Thyroid gland (tissue), 4 donors: Measurements from ENCODE around the gene COBLL1. TPM values are rescaled to one million over a fixed set of nuclear protein-coding genes. Genes with fewer than 3 reads are reported as not detected.

Source experiments
- DNase-seq, 2 donors: peaks; one replicate each; pipeline ENCODE4 v3.0.0-alpha.2; 2019
- H3K27ac ChIP-seq, 3 donors: fragments of 200-600 bp; sonication (generic); 1 replicate in 2 of 3; 2 replicates in 1 of 3; pipeline ENCODE4 v1.5.1; 2016 to 2019; ENCODE audit warnings: mild to moderate bottlenecking in 1 of 3, moderate library complexity in 1 of 3
- H3K27me3 ChIP-seq: fragments of 200-600 bp; sonication (generic); one replicate; pipeline ENCODE4 v1.5.1; 2019
- H3K36me3 ChIP-seq, 2 donors: fragments of 200-600 bp; sonication (generic); one replicate each; pipeline ENCODE4 v1.5.1; 2016 to 2019
- H3K4me1 ChIP-seq, 2 donors: fragments of 200-600 bp; sonication (generic); one replicate each; pipeline ENCODE4 v1.5.1; 2017 to 2019
- H3K4me3 ChIP-seq, 3 donors: fragments of 200-600 bp; sonication (generic); replicated peaks in 1 of 3; 1 replicate in 2 of 3; 2 replicates in 1 of 3; pipeline ENCODE4 v1.5.1; 2016; ENCODE audit warnings: mild to moderate bottlenecking in 1 of 3
- H3K9me3 ChIP-seq: fragments of 200-600 bp; sonication (generic); one replicate; pipeline ENCODE4 v1.5.1; 2017
- POLR2A ChIP-seq, 2 donors: fragments of 450-650 bp; IDR thresholded peaks; one replicate each; pipeline ENCODE4 v1.6.1; 2017; ENCODE audit warnings: antibody characterized with exemption in 2 of 2, mild to moderate bottlenecking in 2 of 2, moderate library complexity in 1 of 2
- WGBS, 2 donors: methylation state at CpG; one replicate each; pipeline ENCODE4 v1.1.5; 2017; 5-methylcytosine and 5-hydroxymethylcytosine counted together
- intact Hi-C: fragments of 100-400 bp; cut with DNase I; formaldehyde crosslinking; loops from one replicate; pipeline ENCODE4 v1.15.1; 2023
- total RNA-seq, 4 donors: library from RNA; depleted of rRNA; stranded (reverse); fragments of >200 nt; gene quantifications; one replicate each; pipeline ENCODE4 v1.2.3, GENCODE V29; 2016
- TF ChIP-seq, protein P1 (sequence below), 6 experiments: fragments of 200-600 bp in 3 of 6; fragments of 450-650 bp in 3 of 6; sonication (generic) in 3 of 6; IDR thresholded peaks; one replicate each; pipeline ENCODE4 v1.5.1; 2016 to 2019; ENCODE audit warnings: antibody characterized with exemption in 6 of 6, mild to moderate bottlenecking in 2 of 6, inconsistent platforms in 1 of 6, moderate library complexity in 1 of 6

Gene COBLL1
- total RNA-seq, 4 donors from 2014 or later: 41.8 to 90.8 (median 76.9) TPM

DNA sequence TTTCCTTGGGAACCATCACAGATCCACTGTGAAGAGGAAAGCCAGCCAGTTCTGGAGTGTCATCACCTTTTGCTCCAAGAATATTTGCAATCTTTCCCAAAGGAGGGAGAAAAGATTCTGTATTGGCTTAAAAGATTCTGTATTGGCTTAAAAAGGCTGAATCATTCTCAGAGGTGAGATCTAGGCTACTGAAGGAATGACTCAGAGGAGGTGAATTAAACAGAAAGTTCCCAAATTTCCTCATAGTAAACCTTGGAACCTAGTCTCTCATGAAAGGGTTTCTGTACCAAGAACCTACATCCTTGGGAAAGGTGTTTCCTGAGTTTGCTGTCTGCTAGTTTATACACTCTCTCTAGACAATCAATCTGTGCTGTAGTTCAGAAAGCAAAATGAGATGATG, 186.3 kb downstream of the COBLL1 start:
- no peaks in the 10 kb centered on the region for H3K27me3 ChIP-seq
- no peaks in the 10 kb centered on the region for H3K36me3 ChIP-seq
- no peak for TF ChIP-seq POLR2A (IDR thresholded peaks at IDR 0.05)
- TF ChIP-seq, protein P1, sequence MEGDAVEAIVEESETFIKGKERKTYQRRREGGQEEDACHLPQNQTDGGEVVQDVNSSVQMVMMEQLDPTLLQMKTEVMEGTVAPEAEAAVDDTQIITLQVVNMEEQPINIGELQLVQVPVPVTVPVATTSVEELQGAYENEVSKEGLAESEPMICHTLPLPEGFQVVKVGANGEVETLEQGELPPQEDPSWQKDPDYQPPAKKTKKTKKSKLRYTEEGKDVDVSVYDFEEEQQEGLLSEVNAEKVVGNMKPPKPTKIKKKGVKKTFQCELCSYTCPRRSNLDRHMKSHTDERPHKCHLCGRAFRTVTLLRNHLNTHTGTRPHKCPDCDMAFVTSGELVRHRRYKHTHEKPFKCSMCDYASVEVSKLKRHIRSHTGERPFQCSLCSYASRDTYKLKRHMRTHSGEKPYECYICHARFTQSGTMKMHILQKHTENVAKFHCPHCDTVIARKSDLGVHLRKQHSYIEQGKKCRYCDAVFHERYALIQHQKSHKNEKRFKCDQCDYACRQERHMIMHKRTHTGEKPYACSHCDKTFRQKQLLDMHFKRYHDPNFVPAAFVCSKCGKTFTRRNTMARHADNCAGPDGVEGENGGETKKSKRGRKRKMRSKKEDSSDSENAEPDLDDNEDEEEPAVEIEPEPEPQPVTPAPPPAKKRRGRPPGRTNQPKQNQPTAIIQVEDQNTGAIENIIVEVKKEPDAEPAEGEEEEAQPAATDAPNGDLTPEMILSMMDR (IDR thresholded peaks at IDR 0.05): no peak
- intact Hi-C loops: no loop called here
- H3K4me3 ChIP-seq: no peak overlapping the region
- no peaks in the 10 kb centered on the region for H3K9me3 ChIP-seq
- no peaks in the 10 kb centered on the region for H3K4me1 ChIP-seq
- H3K27ac ChIP-seq: no peak overlapping the region
- no peak for DNase-seq

- Histone ChIP-seq H3K27ac (no peak overlapping the region), H3K4me1 (no peaks in the 10 kb centered on the region), H3K27me3 (no peaks in the 10 kb centered on the region), H3K36me3 (no peaks in the 10 kb centered on the region), H3K9me3 (no peaks in the 10 kb centered on the region), H3K4me3 (no peak overlapping the region)
- intact Hi-C loops: no loop called here
- TF ChIP-seq, protein P1 (IDR thresholded peaks at IDR 0.05): peak in 1 of 6 experiments; percentile 22
- no peak for TF ChIP-seq POLR2A (IDR thresholded peaks at IDR 0.05)
- DNase-seq: no peak
- WGBS, 2 donors: 19 to 32% methylated on average over 1 of the region's 1 CpG
These were observed 190.3 kb downstream of the COBLL1 start for GRCh38 chr2:164651361-164651760.

- intact Hi-C loops: no loop called here
- no peaks in the 10 kb centered on the region for H3K36me3 ChIP-seq
- no peak overlapping the region for H3K4me3 ChIP-seq
- H3K9me3 ChIP-seq: no peaks in the 10 kb centered on the region
- no peak for TF ChIP-seq POLR2A (IDR thresholded peaks at IDR 0.05)
- TF ChIP-seq, protein P1 (IDR thresholded peaks at IDR 0.05): no peak
- H3K27me3 ChIP-seq: no peaks in the 10 kb centered on the region
- 27 to 48% methylated on average over 1 of the region's 1 CpG for WGBS, 2 donors
- DNase-seq: peak; percentile 55 to 56
- peaks cover 3 to 6% of the 10 kb centered on the region in 2 donors for H3K4me1 ChIP-seq
- H3K27ac ChIP-seq: peak overlapping the region; percentile 55 to 64 (median 57)
These were observed 197.5 kb downstream of the COBLL1 start for GRCh38 chr2:164644036-164644700.

DNA sequence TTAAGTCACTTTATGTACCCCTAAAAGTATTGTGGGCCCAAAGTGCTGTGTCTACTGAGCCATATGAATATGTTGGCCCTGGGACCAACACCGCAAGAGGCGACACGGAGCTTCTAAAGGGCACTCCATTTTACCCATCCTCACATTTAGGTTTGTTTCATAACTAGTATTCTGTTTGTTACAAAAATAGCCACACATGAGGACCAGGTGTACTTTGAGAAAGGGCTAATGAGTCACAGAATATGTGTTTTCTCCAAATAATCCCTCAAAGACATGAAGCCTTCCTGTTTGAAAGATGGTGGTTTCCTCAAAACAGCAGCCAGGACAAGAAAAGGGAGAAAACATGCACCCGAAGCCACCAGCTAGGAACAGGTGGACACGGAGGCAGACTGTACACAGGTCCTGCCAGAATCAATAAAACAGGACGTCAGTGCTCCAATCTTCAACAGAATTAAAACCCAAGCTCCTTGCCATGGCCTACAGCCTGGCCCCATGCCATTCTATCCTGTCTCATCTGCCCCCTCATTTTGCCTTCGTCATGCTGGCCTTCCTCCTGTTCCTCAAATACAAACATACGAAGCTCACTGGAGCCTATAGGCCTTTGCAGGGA, 198.6 kb downstream of the COBLL1 start:
- Histone ChIP-seq H3K36me3 (no peaks in the 10 kb centered on the region), H3K9me3 (no peaks in the 10 kb centered on the region), H3K27ac (peak overlapping the region in 1 of 3 donors; percentile 55), H3K27me3 (no peaks in the 10 kb centered on the region), H3K4me1 (peaks cover 3 to 6% of the 10 kb centered on the region in 2 donors), H3K4me3 (no peak overlapping the region)
- TF ChIP-seq, protein P1 (IDR thresholded peaks at IDR 0.05): no peak
- no peak for TF ChIP-seq POLR2A (IDR thresholded peaks at IDR 0.05)
- DNase-seq: no peak
- WGBS, 2 donors: 93 to 94% methylated on average over 8 of the region's 8 CpGs
- intact Hi-C loops: no loop called here

GRCh38 chr2:164642268-164642667, 199.4 kb downstream of the COBLL1 start:
- TF ChIP-seq POLR2A (IDR thresholded peaks at IDR 0.05): no peak
- TF ChIP-seq, protein P1 (IDR thresholded peaks at IDR 0.05): no peak
- no peak for DNase-seq
- peaks cover 3 to 6% of the 10 kb centered on the region in 2 donors for H3K4me1 ChIP-seq
- intact Hi-C loops: no loop called here
- 56% methylated on average over 2 of the region's 2 CpGs for WGBS, 2 donors
- no peaks in the 10 kb centered on the region for H3K27me3 ChIP-seq
- no peak overlapping the region for H3K4me3 ChIP-seq
- H3K27ac ChIP-seq: no peak overlapping the region
- H3K36me3 ChIP-seq: no peaks in the 10 kb centered on the region
- H3K9me3 ChIP-seq: no peaks in the 10 kb centered on the region
